HG02852 (cell line): ENCODE measurements around the gene BAZ2A.

Experiments used
- ATAC-seq: cut with Tn5 transposase; IDR thresholded peaks from one replicate; pipeline ENCODE4 v1.9.1; 2021; ENCODE audit warnings: mild to moderate bottlenecking, moderate library complexity; ENCODE audit not compliant: unreplicated experiment

Gene BAZ2A

GRCh38 chr12:56635806-56636674, 5.9 kb upstream of the BAZ2A start:
- ATAC-seq, result peak; percentile 44

GRCh38 chr12:56634837-56635791, 5.0 kb upstream of the BAZ2A start:
- ATAC-seq, result no peak

GRCh38 chr12:56634242-56634836, 4.2 kb upstream of the BAZ2A start:
- no peak for ATAC-seq

- ATAC-seq, result no peak
Measured at GRCh38 chr12:56633468-56634241, 3.5 kb upstream of the BAZ2A start.

GRCh38 chr12:56632701-56633467, 2.8 kb upstream of the BAZ2A start:
- no peak for ATAC-seq

GRCh38 chr12:56631790-56632700, 1.9 kb upstream of the BAZ2A start:
- ATAC-seq, result peak; percentile 18

- peak; percentile 2 for ATAC-seq
Measured at GRCh38 chr12:56629459-56630179, 507 bp downstream of the BAZ2A start.

- no peak for ATAC-seq
Measured at GRCh38 chr12:56628671-56629458, 1.3 kb downstream of the BAZ2A start.

- no peak for ATAC-seq
Measured at GRCh38 chr12:56626701-56627100, 3.4 kb downstream of the BAZ2A start.

- ATAC-seq, result no peak
Measured at GRCh38 chr12:56622535-56622934, 7.6 kb downstream of the BAZ2A start.

- no peak for ATAC-seq
Measured at GRCh38 chr12:56616925-56617324, 13.2 kb downstream of the BAZ2A start.

GRCh38 chr12:56616244-56616643, 13.9 kb downstream of the BAZ2A start:
- ATAC-seq, result no peak

GRCh38 chr12:56614627-56615026, 15.5 kb downstream of the BAZ2A start:
- no peak for ATAC-seq

- ATAC-seq, result no peak
Measured at GRCh38 chr12:56604355-56604754, 25.8 kb downstream of the BAZ2A start.

- no peak for ATAC-seq
Measured at GRCh38 chr12:56602239-56602638, 27.9 kb downstream of the BAZ2A start.

GRCh38 chr12:56601503-56601902, 28.6 kb downstream of the BAZ2A start:
- no peak for ATAC-seq

- ATAC-seq, result no peak
Measured at GRCh38 chr12:56600753-56601152, 29.4 kb downstream of the BAZ2A start.
